Stimulated activated CD4-positive, alpha-beta T cell treated with anti-CD3 and anti-CD28 coated beads, Interleukin-4, amount 100 ng/mL, for 24 hours (primary cell): ENCODE measurements around the gene ACTN3.
"Not testable (repeated sequence)": the region's sequence is repeated elsewhere in the genome, so short reads cannot be mapped to it uniquely, and the experiment has no call there.

Experiments used
- DNase-seq: peaks from one replicate; pipeline ENCODE4 v3.0.0-alpha.2; 2020

Gene ACTN3

GRCh38 chr11:66546368-66546965 lies at the start of gene ACTN3:
Gene ACTN3, plus strand, starts transcription at chr11:66546903. Its CDS starts 35 bp downstream, at chr11:66546938.
- no peak for DNase-seq

GRCh38 chr11:66497206-66497605 lies 49.5 kb upstream of the ACTN3 start:
- DNase-seq: no peak

GRCh38 chr11:66498506-66498905 lies 48.2 kb upstream of the ACTN3 start:
- DNase-seq: no peak

- no peak for DNase-seq
Measured at GRCh38 chr11:66505276-66505816, 41.4 kb upstream of the ACTN3 start.

GRCh38 chr11:66509131-66509561 lies 37.6 kb upstream of the ACTN3 start:
- DNase-seq: no peak

GRCh38 chr11:66510271-66510989 lies 36.3 kb upstream of the ACTN3 start, which contains the start of gene BBS1:
Gene BBS1, plus strand, starts transcription at chr11:66510635. Its CDS starts 25 bp downstream, at chr11:66510660.
- peak; percentile 86 for DNase-seq

GRCh38 chr11:66510990-66511339 lies 35.7 kb upstream of the ACTN3 start:
- no peak for DNase-seq

- DNase-seq: no peak
Measured at GRCh38 chr11:66523611-66524010, 23.1 kb upstream of the ACTN3 start.

GRCh38 chr11:66524304-66525040 lies 22.2 kb upstream of the ACTN3 start:
- no peak for DNase-seq

GRCh38 chr11:66529069-66529468 lies 17.6 kb upstream of the ACTN3 start:
- DNase-seq: no peak

- no peak for DNase-seq
Measured at GRCh38 chr11:66529655-66530054, 17.0 kb upstream of the ACTN3 start.

- DNase-seq: no peak
Measured at GRCh38 chr11:66530927-66531709, 15.6 kb upstream of the ACTN3 start.

GRCh38 chr11:66531841-66532240 lies 14.9 kb upstream of the ACTN3 start:
- DNase-seq: no peak

- no peak for DNase-seq
Measured at GRCh38 chr11:66532784-66533183, 13.9 kb upstream of the ACTN3 start.

- no peak for DNase-seq
Measured at GRCh38 chr11:66539170-66539869, 7.4 kb upstream of the ACTN3 start.

- no peak for DNase-seq
Measured at GRCh38 chr11:66539870-66540213, 6.9 kb upstream of the ACTN3 start.

- not testable (repeated sequence) for DNase-seq
Measured at GRCh38 chr11:66540598-66540997, 6.1 kb upstream of the ACTN3 start.

GRCh38 chr11:66541892-66542291 lies 4.8 kb upstream of the ACTN3 start:
- no peak for DNase-seq

- DNase-seq: no peak
Measured at GRCh38 chr11:66542362-66542761, 4.3 kb upstream of the ACTN3 start.

- DNase-seq: peak; percentile 40
Measured at GRCh38 chr11:66543263-66544107, 3.2 kb upstream of the ACTN3 start.

- DNase-seq: not testable (repeated sequence)
Measured at GRCh38 chr11:66544952-66545351, 1.8 kb upstream of the ACTN3 start.
